ENCODE measurements around the gene PI4KA.
"Not testable (repeated sequence)": the region's sequence is repeated elsewhere in the genome, so short reads cannot be mapped to it uniquely, and the experiment has no call there.

The PI4KA gene

DNA sequence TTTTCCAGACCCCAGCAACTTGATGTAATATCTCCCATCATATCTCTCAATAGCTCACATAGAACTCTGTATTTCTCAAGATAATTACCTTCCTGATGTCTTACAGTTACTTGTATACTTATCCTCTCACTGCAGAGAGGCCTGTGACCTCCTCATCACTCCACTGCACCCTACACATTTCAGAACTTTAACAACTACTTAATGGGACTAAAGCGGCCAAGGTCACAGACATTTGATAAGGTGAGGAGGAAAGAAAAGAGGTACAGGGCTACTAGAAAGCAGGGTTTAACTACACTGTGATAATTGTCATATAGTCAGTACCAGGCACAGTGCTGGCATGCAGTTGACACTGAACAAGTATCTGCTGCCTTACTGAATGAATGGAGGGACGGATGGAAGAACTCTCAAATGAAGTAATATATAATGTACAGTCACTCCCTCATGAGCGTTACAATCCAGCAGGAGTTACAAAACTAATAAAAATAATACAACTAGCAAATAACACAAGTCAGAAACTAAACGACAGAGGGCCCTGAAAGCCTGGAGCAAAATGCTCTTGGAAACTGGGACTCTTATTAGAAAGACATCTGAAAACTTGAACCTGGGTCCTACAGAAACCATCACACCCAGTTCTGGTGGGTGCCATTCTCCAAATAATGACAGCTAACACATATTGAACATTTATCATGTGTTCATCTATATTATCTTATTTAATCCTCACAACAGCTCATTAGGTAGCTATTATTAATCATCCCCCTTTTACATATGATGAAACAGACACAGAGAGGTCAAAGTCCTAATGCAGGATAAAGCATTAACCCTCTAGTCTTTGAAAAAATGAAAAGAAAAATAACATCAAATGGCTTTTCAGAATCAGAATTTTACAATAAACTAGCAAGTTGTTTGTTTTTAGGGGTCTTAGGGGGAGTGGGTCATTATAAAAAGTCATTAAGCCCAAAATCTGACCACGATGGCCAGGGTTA lies 14.3 kb downstream of the PI4KA start:
- DNase-seq, result no peak

DNA sequence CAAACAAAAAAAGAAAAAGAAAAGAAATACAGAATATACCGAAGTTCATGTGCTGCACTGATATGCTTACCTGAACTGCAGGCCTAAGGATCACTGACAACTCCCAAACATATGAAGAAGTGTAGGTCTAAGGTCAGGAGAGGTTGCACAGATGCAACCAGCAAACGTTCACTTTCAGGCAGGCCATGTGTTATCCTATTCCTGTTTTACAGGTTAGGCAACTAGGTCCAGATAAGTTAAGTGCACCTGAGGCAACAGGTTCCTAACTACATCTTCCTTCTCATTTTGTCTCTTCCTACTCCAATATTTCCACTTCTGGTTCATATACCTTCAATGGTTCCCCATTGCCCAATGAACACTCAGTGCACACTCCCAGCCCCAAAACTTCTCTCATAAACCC lies 15.1 kb downstream of the PI4KA start:
- DNase-seq, result no peak

DNA sequence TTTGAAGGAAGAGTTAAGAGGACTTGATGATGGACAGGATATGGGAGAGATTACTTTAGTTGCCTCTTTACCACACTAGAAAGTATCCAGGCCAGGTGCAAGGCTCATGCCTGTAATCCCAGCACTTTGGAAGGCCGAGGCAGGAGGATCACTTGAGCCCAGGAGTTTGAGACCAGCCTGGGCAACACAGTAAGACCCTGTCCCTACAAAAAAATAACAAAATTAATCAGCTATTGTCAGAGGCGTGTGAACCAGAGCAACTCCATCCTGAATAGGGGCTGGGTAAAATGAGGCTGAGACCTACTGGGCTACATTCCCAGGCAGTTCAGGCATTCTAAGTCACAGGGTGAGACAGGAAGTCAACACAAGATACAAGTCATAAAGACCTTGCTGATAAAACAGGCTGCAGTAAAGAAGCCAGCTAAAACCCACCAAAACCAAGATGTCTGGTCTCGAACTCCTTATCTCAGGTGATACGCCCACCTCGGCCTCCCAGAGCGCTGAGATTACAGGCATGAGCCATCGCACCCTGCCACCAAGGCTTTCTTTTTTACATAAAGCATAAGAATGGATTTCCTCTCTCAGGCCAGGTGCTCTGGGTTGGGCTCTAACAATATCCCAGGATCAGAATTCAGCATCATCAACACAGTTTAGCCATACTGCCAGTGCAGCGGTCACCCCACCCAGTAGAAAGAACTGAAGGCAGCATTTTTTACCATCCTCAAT lies 17.8 kb downstream of the PI4KA start:
- no peak for DNase-seq

DNA sequence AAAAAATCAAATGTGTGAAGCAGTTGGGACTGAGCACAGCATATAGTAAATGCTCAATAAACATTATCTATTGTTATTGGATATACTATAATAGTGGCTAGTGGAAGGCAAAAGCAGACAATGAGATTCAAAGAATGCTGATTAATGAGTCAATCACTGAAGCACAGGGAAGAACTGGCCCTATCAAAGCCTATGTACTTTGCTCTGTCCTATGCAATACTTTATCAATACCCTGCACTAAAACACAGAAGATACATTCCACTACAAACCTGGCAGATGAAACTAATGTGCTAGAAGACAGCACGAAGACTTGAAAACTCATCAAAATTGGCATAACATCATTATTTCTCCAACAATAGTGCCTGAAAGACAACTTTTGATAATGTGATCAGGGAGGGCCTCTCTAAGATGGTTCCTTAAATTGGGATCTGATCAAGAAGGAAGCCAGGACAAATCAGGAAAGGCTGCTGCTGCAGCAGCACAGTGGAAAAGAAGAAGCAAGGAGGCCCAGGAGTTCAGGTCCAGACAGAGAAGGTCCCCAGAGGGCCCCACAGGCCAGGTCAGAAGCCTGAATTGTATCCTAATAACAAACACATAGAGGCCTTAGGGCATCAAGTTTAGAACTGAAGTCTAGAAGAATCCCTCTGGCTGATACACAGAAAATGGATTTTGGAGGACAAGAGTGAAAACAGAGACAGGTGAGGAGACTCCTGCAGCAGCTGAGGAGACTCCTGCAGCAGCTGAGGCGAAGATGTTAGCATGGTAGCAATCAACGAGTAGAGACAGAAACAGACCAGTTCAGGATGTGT lies 18.6 kb downstream of the PI4KA start:
- DNase-seq, result no peak

DNA sequence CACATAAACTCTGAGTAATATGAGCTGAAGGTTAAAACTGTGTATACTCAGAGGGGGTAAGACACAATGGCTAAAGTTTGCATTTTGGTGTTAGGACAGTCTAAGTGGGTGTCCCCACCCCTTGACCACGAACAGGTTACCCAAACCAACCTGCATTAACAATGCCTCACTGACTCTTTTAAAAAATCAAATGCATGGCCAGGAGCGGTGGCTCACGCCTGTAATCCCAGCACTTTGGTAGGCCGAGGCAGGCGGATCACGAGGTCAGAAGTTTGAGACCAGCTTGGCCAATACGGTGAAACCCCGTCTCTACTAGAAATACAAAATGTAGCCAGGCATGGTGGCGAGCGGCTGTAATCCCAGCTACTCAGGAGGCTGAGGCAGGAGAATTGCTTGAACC lies 19.3 kb downstream of the PI4KA start:
- DNase-seq, result not testable (repeated sequence)

DNA sequence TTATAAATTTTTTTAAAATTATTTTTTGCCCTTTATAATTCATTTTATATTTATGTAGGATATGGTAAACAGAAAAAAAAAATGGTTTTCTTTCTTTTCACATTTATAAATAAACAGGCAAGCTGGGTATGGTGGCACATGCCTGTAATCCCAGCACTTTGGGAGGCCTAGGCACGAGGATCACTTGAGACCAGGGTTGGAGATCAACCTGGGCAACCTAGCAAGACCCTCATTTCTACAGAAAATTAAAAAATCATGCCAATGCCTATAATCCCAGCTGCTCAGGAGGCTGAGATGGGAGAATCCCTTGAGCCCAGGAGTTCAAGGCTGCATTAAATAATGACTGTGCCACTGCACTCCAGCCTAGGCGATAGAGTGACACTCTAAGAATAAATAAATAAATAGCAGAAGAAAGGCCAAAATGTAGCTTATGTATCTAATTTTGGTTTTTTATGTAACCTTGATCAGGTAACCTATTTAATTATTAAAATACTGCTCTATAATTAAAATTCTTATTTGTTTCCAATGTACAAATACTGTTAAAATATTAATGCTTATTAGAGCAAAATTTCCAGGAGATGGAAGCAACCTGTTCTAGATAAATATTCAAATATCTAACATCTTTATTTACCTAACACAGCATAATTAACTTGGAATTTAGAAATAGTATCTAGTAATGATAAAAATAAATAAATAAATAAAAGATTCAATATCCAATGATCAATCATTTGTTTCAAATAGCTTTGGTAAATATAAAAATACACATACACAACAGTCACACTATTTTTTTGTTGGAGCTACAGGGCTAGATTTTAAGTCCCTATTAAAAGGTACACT lies 21.4 kb downstream of the PI4KA start:
- DNase-seq, result no peak

DNA sequence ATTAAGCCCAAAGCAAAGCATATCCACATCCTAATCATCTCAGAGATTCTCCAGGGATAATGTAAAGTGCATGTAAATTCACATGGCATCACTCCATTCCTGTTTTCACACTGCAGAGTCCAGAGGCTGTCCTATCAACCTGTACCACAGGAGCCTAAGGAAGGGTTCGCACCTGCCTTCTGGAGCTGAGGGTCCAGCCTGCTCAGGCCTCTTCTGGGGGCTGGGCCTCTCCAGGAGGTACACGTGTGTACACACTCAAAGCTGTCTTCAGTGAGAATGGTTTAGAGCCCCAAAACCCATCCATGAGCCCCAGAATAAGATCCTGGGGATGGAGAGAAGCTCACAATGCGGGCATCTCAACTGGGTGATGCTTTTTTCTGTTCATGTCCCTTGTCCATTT lies 23.9 kb downstream of the PI4KA start:
- DNase-seq, result no peak

DNA sequence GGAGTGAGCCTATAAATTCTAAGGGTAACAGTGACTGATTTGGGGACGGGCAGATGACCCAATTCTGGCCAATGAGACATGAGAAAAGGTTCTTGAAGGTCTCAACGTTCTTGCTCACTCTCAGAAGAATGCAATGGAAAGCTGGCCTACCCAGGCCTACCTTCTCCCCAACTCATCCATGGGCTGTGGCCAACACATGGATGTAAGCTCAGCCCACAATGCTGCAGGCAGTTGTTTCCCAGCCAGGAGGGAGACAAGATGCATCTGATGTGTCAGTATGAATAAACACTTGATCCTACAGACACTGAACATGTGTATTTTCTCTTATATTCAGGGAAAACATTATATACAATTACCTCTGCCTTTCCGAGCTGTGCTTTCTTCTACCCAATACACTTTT lies 24.4 kb downstream of the PI4KA start:
- DNase-seq, result no peak

DNA sequence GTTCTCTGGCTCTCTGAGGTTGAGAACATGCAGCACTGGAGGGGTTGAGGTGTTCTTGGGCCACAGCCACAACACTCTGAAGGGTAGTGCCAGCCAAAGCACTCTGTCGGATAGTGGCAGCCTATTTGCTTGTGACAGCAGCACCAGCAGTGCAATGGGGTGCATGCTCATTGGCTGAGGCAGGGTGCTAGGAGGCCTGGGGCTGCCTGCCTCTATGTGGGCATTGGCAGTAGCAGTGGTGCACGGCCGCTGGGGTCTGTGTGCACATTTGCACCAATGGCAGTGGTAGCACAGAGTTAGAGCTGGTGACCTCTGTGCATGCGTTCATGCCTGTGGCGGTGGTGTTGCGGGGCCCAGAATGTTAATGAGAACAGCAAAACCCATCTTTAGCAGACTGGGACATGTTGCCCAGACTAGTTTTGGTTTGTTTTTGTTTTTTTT lies 25.4 kb downstream of the PI4KA start:
- no peak for DNase-seq

DNA sequence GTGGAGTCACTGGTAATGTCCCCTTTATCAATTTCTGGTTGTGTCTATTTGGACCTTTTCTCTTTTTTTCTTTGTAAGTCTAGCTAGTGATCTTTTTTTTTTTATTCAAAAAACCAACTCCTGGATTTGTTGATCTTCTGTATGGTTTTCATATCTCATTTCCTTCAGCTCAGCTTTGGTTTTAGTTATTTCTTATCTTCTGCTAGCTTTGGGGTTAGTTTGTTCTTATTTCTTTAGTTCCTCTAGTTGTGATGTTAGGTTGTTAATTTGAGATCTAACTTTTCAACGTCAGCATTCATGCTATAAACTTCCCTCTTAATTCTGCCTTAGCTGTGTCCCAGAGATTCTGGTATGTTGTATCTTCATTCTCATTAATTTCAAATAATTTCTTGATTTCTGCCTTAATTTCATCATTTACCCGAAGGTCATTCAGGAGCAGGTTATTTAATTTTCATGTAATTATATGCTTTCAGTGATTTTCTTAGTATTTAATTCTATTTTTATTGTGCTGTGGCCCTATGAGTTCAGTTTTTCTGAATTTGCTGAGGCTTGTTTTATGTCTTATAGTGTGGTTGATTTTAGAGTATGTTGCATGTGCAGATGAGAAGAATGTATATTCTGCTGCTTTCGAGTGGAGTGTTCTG lies 29.0 kb downstream of the PI4KA start:
- no peak for DNase-seq

DNA sequence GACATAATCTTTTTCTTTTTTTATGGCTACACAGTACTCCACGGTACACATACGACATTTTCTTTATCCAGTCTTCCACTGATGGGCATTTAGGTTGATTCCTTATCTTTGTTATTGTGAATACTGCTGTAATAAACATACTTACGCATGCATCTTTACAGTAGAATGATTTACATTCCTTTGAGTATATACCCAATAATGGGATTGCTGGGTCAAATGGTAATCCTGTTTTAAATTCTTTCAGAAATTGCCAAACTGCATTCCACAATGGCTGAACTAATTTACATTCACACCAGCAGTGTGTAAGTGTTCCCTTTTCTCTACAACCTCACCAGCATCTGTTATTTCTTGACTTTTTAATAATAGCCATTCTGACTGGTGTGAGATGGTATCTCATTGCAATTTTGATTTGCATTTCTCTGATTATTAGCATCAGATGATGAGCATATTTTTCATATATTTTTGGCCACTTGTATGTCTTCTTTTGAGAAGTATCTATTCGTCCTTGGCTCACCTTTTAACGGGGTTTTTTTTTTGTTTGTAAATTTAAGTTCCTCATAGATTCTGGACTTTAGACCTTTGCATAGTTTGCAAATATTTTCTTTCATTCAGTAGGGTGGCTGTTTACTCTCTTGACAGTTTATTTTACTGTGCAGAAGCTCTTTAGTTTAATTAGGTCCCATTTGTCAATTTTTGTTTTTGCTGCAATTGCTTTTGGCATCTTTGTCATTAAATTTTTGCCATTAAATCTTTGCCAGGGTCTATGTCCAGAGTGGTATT lies 32.0 kb downstream of the PI4KA start:
- not testable (repeated sequence) for DNase-seq

DNA sequence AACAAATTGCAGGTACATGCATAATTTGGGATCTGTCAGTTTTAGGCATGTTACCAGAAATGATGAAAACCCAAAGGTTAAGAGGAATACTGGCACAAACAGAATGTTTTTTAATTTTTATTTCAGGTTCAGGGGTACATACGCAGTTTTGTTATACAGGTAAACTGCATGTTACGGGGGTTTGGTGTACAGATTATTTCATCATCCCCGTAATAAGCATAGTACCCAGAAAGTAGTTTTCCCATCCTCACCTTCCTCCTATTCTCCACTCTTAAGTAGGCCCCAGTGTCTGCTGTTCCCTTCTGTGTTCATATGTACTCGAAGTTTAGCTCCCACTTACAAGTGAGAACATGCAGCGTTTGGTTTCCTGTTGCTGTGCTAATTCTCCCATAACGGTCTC lies 33.0 kb downstream of the PI4KA start:
- no peak for DNase-seq

DNA sequence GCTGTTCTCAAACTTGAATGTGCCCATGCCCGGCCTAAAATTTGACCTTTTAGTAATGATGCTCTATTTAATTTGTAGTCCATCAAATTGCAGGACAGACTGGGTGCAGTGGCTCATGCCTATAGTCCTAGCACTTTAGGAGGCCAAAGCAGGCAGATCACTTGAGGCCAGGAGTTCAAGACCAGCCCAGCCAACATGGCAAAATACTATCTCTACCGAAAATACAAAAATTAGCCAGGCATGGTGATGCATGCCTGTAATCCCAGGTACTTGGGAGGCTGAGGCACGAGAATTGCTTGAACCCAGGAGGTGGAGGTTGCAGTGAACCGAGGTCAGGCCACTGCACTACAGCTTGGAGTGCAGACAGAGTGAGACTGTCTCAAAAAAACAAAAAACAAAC lies 33.4 kb downstream of the PI4KA start:
- DNase-seq, result not testable (repeated sequence)

DNA sequence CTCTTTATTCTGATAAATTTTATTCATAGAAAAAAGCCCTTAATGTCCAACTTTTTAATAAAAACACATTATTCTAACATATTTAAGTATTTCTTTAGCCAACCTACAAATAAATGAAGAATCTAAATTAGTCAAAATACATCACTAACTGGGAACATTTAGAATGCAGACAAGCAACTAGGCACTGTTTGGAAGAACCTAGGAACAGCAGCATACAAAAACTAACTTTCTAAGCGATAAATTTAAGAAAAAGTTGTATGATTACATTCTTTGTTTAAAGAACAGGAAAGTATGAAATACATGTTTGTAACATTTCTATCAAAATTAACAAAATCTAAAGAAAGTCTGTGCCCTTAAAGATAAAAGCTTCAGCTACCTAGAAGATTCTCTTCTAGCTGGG lies 35.3 kb downstream of the PI4KA start:
- no peak for DNase-seq

DNA sequence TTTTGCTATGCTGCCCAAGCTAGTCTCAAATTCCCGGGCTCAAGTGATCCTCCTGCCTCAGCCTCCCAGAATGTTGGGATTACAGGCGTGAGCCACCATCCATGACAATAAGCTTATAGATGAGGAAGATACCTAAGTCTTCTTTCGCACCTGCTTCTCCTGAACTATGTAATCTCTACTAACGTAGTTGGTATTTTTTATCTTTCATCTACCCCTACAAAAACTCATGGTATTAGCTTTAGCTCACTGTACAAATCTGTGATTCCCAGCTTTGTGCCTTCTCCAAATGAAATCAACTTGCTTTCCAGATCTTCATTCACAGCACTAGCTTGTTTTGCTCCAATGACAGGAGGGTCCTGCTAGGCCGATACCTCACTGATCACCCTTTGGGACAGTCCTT lies 36.4 kb downstream of the PI4KA start:
- DNase-seq, result no peak

DNA sequence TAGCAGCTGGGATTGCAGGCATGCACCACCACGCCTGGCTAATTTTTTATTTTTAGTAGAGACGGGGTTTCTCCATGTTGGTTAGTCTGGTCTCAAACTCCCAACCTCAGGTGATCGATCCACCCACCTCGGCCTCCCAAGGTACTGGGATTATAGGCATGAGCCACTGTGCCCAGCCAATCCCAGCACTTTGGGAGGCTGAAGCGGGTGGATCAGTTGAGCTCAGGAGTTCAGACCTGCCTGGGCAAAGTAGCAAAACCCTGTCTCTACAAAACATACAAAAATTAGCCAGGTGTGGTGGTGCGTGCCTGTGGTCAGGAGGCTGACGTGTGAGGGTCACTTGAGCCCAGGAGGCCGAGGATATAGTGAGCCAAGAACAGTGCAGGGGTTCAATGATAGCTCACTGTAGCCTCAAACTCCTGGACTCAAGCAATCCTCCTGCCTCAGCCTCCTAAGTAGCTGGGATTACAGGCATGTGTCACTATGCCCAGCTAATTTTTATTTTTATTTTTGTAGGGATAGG lies 36.8 kb downstream of the PI4KA start:
- DNase-seq, result not testable (repeated sequence)

DNA sequence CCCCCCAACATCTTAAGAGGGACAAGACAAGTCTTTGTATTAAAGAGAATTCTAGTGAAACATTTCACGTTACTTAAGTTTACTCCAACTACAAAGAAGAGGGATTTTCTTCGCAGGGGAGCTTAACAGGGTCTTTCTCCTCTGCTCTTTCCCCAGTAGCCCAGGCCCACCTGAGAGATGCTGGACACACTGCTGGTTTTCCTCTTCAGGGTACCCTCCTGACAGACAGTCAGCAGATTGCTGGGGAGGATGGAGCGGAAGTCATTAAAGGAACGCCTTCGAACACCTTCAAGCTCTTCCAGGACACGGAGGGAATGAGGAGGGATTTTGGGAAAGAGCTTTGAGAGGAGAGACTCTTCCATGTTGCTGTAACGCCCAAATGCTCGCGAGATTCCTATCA lies 39.1 kb downstream of the PI4KA start:
- DNase-seq, result no peak

DNA sequence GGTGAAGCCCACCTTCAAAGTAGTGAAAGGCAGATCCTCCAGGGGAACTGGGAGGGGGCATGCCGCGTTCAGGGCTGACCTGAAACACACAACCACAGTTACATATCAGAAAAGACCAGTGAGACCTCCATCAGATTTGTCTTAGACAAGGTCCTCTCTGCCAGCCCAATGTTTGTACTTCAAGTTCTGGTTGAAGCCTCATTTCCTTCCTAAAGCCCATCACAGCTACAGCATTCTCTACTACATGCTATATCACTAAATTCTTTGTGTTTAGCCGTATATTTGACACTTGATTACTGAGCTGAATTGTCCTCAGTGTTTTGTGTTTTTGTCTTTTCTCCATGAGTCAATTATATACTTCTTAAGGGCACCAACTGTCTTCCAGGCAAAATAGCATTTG lies 40.1 kb downstream of the PI4KA start:
- no peak for DNase-seq

DNA sequence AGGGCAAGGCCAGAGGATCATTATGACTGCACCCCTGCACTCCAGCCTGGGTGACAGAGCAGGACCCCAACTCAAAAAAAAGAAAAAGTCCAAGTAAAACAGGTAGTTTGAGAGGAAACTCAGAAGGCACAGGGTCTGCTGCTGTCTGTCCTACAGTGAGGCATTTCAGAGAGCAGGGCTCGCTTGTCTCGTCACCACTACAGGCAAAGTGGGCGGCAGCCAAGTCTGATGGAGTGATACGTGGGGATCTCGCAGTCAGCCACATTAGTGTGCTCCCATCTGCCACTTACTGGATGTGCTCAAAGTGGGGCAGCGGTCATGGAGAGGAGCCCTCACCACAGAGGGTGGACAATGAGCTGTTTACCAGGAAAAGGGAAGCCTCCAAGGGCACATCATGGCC lies 42.1 kb downstream of the PI4KA start:
- no peak for DNase-seq

DNA sequence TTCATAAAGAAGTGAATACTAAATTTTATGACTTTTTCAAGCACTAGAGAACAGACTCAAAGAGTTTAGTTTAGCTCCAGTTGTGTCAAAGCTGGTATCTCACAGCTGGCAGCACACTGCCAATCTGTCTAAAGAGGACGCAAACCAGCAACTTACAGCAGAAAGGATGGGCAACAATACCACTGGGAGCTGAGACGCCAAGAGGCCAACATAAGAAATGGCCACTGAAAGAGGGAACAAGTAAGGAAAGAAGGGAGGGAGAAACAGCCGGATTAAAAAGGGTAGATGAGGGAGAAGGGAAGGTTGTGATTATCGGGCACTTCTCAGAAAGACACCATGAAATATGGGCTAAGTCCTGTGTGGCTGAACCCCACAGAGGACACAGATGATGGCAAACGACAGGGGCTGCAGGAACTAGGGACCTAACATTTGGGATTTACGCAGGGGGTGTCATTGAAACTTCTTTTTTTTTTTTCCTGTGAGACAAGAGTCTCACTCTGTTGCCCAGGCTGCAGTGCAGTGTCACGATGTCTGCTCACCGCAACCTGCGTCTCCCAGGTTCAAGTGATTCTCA lies 43.0 kb downstream of the PI4KA start:
- DNase-seq, result no peak
